Measurements from ENCODE around the gene KLRF2. TPM values are rescaled to one million over a fixed set of nuclear protein-coding genes. Genes with fewer than 3 reads are reported as not detected.

The KLRF2 gene
- total RNA-seq, 2 experiments from 2014 or later = not detected

GRCh38 chr12:9931245-9931644 lies 50.0 kb downstream of the KLRF2 start:
- Histone ChIP-seq H3K4me3 (ENCODE audit: low read depth, low read length, poor library complexity, severe bottlenecking) (no peak overlapping the region), H3K79me2 (ENCODE audit: insufficient read depth, low read depth, low read length) (no peaks in the 10 kb centered on the region), H4K20me1 (ENCODE audit: insufficient read depth, low read length) (no peaks in the 10 kb centered on the region), H2AFZ (ENCODE audit: low read length) (peak overlapping the region; percentile 23; the same call in 1 of the 2 replicates), H3K9me2 (ENCODE audit: insufficient read depth, low read length) (no peaks in the 10 kb centered on the region), H3K4me1 (ENCODE audit: insufficient read depth, low read length, poor library complexity, severe bottlenecking) (peaks cover 11% of the 10 kb centered on the region), H3K9me3 (ENCODE audit: low read length) (no peaks in the 10 kb centered on the region), H3K27ac (ENCODE audit: low read depth, low read length, poor library complexity, severe bottlenecking) (no peak overlapping the region), H3K4me2 (ENCODE audit: low read length) (no peak overlapping the region), H3K36me3 (ENCODE audit: insufficient read depth, low read length) (no peaks in the 10 kb centered on the region)
- BruUV-seq (replicated peaks) = no TSS peak
- no peak for DNase-seq (ENCODE audit: low spot score)
- intact Hi-C loops (cut with micrococcal nuclease; ENCODE audit: unreplicated experiment) = no loop called here
- POLR2A ChIA-PET = interaction anchor here (0.6 to 1.1 kb wide), 3 partner anchors 13 to 383 kb away, joined by 3 read pairs; no protein-coding TSS in a partner anchor
- TF ChIP-seq CTCF (conservative IDR thresholded peaks at IDR 0.05; ENCODE audit: low read length) = no peak
- no peak for TF ChIP-seq EZH2phosphoT487 (IDR thresholded peaks at IDR 0.05; ENCODE audit: borderline replicate concordance, low read depth, low read length)
- CTCF ChIA-PET (ENCODE audit: unreplicated experiment) = no interaction called here

GRCh38 chr12:9932270-9932669 lies 51.0 kb downstream of the KLRF2 start, which contains the start of gene CLEC2A:
Gene CLEC2A, minus strand, starts transcription at chr12:9932370. Its CDS starts 41 bp downstream, at chr12:9932329.
- no peak for DNase-seq (ENCODE audit: low spot score)
- ChIA-PET POLR2A (interaction anchor here (0.6 to 1.1 kb wide), 2 partner anchors 12 to 326 kb away, joined by 3 to 4 read pairs; no protein-coding TSS in a partner anchor), CTCF (ENCODE audit: unreplicated experiment) (no interaction called here)
- Histone ChIP-seq H3K4me2 (ENCODE audit: low read length) (no peak within 1 kb of the TSS), H4K20me1 (ENCODE audit: insufficient read depth, low read length) (no peaks in the 10 kb centered on the region), H3K9me3 (ENCODE audit: low read length) (no peaks in the 10 kb centered on the region), H3K4me3 (ENCODE audit: low read depth, low read length, poor library complexity, severe bottlenecking) (no peak within 1 kb of the TSS), H3K9me2 (ENCODE audit: insufficient read depth, low read length) (no peaks in the 10 kb centered on the region), H3K27ac (ENCODE audit: low read depth, low read length, poor library complexity, severe bottlenecking) (no peak within 1 kb of the TSS), H3K36me3 (ENCODE audit: insufficient read depth, low read length) (no peaks in the 10 kb centered on the region), H2AFZ (ENCODE audit: low read length) (peak within 1 kb of the TSS; percentile 23; the same call in 1 of the 2 replicates), H3K4me1 (ENCODE audit: insufficient read depth, low read length, poor library complexity, severe bottlenecking) (peaks cover 16% of the 10 kb centered on the region), H3K79me2 (ENCODE audit: insufficient read depth, low read depth, low read length) (no peaks in the 10 kb centered on the region)
- BruUV-seq (replicated peaks) = no TSS peak
- intact Hi-C loops (cut with micrococcal nuclease; ENCODE audit: unreplicated experiment) = no loop called here
- TF ChIP-seq CTCF (conservative IDR thresholded peaks at IDR 0.05; ENCODE audit: low read length) = no peak
- no peak for TF ChIP-seq EZH2phosphoT487 (IDR thresholded peaks at IDR 0.05; ENCODE audit: borderline replicate concordance, low read depth, low read length)

- DNase-seq (ENCODE audit: low spot score) = no peak
These were observed 52.7 kb downstream of the KLRF2 start for GRCh38 chr12:9933958-9934357.

More at GRCh38 chr12:9933958-9934357, 52.7 kb downstream of the KLRF2 start:
- Histone ChIP-seq H3K4me3 (ENCODE audit: low read depth, low read length, poor library complexity, severe bottlenecking) (no peak overlapping the region), H3K36me3 (ENCODE audit: insufficient read depth, low read length) (no peaks in the 10 kb centered on the region), H2AFZ (ENCODE audit: low read length) (no peak overlapping the region), H3K4me2 (ENCODE audit: low read length) (no peak overlapping the region), H3K27ac (ENCODE audit: low read depth, low read length, poor library complexity, severe bottlenecking) (no peak overlapping the region), H3K9me3 (ENCODE audit: low read length) (no peaks in the 10 kb centered on the region), H3K9me2 (ENCODE audit: insufficient read depth, low read length) (no peaks in the 10 kb centered on the region), H4K20me1 (ENCODE audit: insufficient read depth, low read length) (no peaks in the 10 kb centered on the region), H3K4me1 (ENCODE audit: insufficient read depth, low read length, poor library complexity, severe bottlenecking) (peaks cover 5% of the 10 kb centered on the region), H3K79me2 (ENCODE audit: insufficient read depth, low read depth, low read length) (no peaks in the 10 kb centered on the region)
- BruUV-seq (replicated peaks) = no TSS peak
- intact Hi-C loops (cut with micrococcal nuclease; ENCODE audit: unreplicated experiment) = no loop called here
- ChIA-PET POLR2A (interaction anchor here (0.7 kb wide), 1 partner anchor 10 kb away, joined by 4 read pairs; no protein-coding TSS in a partner anchor), CTCF (ENCODE audit: unreplicated experiment) (no interaction called here)
- TF ChIP-seq CTCF (conservative IDR thresholded peaks at IDR 0.05; ENCODE audit: low read length) (no peak), EZH2phosphoT487 (IDR thresholded peaks at IDR 0.05; ENCODE audit: borderline replicate concordance, low read depth, low read length) (no peak)

All from OCI-LY7 (cell line).